Glutamatergic neuron (in vitro differentiated cells): Measurements from ENCODE around the gene UNC5B. TPM values are rescaled to one million over a fixed set of nuclear protein-coding genes. Genes with fewer than 3 reads are reported as not detected.

Experiments used
- DNase-seq: peaks from one replicate; pipeline ENCODE4 v3.0.0; 2022
- H3K27ac Mint-ChIP-seq: one replicate; pipeline ENCODE4 v1.8.0; 2020; ENCODE audit warnings: mild to moderate bottlenecking, mixed read lengths, inconsistent platforms; ENCODE audit not compliant: unreplicated experiment
- H3K27me3 Mint-ChIP-seq: one replicate; pipeline ENCODE4 v1.8.0; 2020; ENCODE audit warnings: mild to moderate bottlenecking, moderate library complexity, mixed read lengths, inconsistent platforms; ENCODE audit not compliant: unreplicated experiment
- H3K36me3 Mint-ChIP-seq: one replicate; pipeline ENCODE4 v1.8.0; 2020; ENCODE audit warnings: mild to moderate bottlenecking, mixed read lengths, inconsistent platforms; ENCODE audit not compliant: unreplicated experiment
- H3K4me1 Mint-ChIP-seq: one replicate; pipeline ENCODE4 v1.8.0; 2020; ENCODE audit warnings: mild to moderate bottlenecking, low read depth, mixed read lengths, inconsistent platforms; ENCODE audit not compliant: unreplicated experiment
- H3K4me3 Mint-ChIP-seq: one replicate; pipeline ENCODE4 v1.8.0; 2020; ENCODE audit warnings: mild to moderate bottlenecking, mixed read lengths, inconsistent platforms; ENCODE audit not compliant: unreplicated experiment
- H3K9me3 Mint-ChIP-seq: one replicate; pipeline ENCODE4 v1.8.0; 2020; ENCODE audit warnings: mild to moderate bottlenecking, moderate library complexity, mixed read lengths, inconsistent platforms; ENCODE audit not compliant: unreplicated experiment
- total RNA-seq: library from RNA; stranded (reverse); fragmentation: NEBNext Ultra II Directional; extraction: Animal tissue kit (Norgen Biotek cat#: 25700); gene quantifications from one replicate; pipeline ENCODE4 v1.2.1, GENCODE V29; 2021; ENCODE audit not compliant: unreplicated experiment
- TF ChIP-seq, protein P1 (sequence below): fragments of 200-600 bp; sonication (generic); IDR thresholded peaks from one replicate; pipeline ENCODE4 v1.5.0; 2021; ENCODE audit not compliant: partially characterized antibody, unreplicated experiment

UNC5B gene
- total RNA-seq, 1 donor from 2014 or later, result 22.6 TPM

DNA sequence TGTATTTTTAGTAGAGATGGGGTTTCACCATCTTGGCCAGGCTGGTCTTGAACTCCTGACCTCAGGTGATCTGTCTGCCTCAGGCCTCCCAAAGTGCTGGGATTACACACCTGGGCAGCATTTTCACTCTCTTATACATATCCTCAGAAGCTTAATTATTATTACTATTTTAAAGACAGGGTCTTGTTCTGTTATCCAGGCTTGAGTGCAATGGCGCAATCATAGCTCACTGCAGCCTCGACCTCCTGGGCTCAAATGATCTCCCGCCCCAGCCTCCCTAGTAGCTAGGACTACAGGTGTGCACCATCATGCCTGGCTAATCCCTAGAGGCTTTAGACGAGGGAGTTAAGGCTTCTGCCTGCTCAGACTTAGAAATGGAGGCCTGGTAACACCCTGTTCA, 26.3 kb downstream of the UNC5B start:
- TF ChIP-seq, protein P1, sequence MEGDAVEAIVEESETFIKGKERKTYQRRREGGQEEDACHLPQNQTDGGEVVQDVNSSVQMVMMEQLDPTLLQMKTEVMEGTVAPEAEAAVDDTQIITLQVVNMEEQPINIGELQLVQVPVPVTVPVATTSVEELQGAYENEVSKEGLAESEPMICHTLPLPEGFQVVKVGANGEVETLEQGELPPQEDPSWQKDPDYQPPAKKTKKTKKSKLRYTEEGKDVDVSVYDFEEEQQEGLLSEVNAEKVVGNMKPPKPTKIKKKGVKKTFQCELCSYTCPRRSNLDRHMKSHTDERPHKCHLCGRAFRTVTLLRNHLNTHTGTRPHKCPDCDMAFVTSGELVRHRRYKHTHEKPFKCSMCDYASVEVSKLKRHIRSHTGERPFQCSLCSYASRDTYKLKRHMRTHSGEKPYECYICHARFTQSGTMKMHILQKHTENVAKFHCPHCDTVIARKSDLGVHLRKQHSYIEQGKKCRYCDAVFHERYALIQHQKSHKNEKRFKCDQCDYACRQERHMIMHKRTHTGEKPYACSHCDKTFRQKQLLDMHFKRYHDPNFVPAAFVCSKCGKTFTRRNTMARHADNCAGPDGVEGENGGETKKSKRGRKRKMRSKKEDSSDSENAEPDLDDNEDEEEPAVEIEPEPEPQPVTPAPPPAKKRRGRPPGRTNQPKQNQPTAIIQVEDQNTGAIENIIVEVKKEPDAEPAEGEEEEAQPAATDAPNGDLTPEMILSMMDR, result no peak
- Mint-ChIP-seq H3K27me3 (peaks cover 6% of the 10 kb centered on the region), H3K36me3 (no peaks in the 10 kb centered on the region), H3K4me3 (no peak overlapping the region), H3K27ac (no peak overlapping the region), H3K9me3 (peaks cover 6% of the 10 kb centered on the region), H3K4me1 (peaks cover 21% of the 10 kb centered on the region)
- no peak for DNase-seq

DNA sequence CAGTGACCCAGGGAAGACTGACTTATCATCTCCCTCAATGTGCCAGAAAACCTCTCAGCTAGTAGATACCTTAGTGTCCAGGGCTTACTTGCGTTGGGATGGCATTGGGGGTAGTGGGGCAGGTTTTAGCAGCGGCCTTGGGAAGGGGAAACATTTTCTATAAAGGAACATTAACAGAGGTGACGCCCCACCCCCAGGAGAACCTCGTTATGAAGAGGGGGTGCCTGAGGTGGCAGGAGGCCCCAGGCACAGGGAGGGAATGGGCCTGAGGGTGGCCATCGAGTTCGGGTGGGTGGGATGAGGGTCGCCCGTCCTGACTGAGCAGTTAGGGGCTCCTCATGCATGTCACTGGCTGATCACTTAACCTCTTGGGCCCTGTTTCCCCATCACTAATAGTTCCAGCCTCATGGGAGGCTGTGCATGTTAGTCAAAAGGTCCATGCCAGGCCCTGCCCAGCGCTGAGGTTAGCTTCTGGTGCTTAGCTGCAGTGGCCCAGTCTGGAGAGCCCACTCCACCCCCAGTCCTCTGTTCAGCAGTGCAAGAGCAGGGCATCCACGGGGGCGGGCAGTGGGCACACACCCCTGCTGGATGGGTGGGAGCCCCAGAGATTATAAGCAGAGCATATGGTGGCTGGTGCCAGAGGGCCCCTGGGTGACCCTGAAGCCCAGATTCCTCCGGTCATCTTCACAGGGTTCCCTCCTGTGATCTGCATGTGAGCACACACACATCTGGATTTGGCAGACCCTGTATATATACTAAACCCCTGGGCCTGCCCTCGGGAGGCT, 27.0 kb downstream of the UNC5B start:
- no peak overlapping the region for H3K4me3 Mint-ChIP-seq
- H3K27ac Mint-ChIP-seq, result no peak overlapping the region
- TF ChIP-seq, protein P1, result no peak

DNA sequence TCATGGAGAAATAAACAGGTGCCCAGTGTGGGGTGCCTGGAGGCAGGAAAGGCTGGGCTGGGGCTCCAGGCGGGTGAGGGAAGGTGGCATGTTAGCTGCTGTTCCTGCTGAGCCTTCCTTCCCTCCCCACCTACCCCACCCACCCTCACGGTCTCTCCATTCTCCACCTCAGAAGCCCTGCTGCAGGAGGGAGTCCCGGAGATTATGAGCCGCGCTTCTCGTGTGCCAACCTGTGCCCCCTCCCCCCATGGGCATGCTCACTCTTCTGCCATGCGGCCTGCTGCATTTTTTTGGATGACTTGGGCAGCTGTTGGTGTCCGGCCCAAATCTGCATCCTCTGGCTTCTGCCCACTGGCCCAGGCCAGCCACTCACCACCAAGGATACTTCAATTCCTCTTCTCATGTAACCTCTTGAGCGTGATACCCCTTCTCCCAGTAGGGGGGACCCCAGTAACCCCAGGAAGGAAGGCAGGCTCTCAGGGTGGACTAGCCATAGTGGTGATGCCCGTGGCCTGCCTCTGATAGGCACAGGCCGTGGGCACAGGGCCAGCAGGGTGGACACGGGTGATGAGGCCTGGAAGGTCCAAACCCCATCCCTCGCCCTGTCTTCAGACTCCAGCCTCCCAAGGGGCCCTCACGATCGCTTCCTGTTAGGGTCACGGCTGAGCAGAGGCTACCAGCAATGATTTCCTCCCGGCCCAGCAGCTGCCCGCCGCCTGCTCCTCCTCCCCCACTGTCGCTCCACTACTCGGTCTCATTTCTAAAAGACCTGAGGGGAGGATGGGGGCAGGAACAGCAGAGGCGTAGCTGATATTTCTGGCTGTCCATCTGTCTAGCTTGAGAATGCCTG, 27.8 kb downstream of the UNC5B start:
- Mint-ChIP-seq H3K4me1 (peaks cover 24% of the 10 kb centered on the region), H3K27me3 (peaks cover 9% of the 10 kb centered on the region), H3K36me3 (no peaks in the 10 kb centered on the region), H3K9me3 (peaks cover 6% of the 10 kb centered on the region), H3K27ac (peak overlapping the region; percentile 55), H3K4me3 (peak overlapping the region; percentile 32)
- DNase-seq, result peak; percentile 56
- TF ChIP-seq, protein P1, result no peak

More for the DNA sequence above, 27.0 kb downstream of the UNC5B start:
- Mint-ChIP-seq H3K9me3 (peaks cover 4% of the 10 kb centered on the region), H3K36me3 (no peaks in the 10 kb centered on the region), H3K4me1 (peaks cover 20% of the 10 kb centered on the region), H3K27me3 (peaks cover 6% of the 10 kb centered on the region)
- DNase-seq, result no peak

DNA sequence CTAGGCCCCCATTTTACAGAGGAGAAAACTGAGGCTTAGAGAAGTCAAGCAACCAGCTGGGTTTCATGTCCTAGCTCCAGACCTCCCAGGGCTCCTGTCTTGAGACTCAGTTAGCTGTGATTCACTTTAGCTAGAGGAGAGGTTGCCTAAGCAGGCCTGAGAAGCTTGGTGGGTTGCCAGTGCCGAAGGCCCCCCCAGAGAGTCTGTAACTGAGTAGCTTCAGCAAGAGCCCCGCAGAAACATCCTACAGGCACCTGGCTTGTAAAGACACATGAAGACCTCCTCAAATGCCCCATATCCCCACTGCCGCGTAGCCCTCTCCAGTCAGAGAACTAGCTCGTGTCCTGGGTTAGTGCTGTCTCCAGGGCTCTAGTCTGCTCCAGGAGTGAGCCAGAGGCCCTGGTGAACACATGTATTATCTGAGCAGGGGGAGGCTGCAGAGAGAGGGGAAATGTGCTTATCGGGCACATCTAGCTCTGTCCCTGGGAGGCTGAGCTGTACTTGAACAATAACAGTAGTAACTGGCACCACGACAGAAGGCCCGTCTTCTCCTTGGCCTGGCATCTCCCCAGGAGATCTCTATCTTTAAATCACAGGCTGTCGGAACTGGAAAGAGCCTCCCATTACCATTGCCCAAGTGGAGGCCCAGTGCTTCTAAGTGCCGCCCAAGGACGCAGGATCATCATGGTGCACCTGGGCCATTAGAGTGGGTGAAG, 28.9 kb downstream of the UNC5B start:
- Mint-ChIP-seq H3K27me3 (peaks cover 8% of the 10 kb centered on the region), H3K27ac (peak overlapping the region; percentile 55)
- TF ChIP-seq, protein P1, result no peak

More for the DNA sequence above, 28.9 kb downstream of the UNC5B start:
- no peak for DNase-seq
- peak overlapping the region; percentile 32 for H3K4me3 Mint-ChIP-seq
- peaks cover 24% of the 10 kb centered on the region for H3K4me1 Mint-ChIP-seq
- peaks cover 2% of the 10 kb centered on the region for H3K9me3 Mint-ChIP-seq
- no peaks in the 10 kb centered on the region for H3K36me3 Mint-ChIP-seq
